HG02759 (cell line): ENCODE results near the gene ISG15.
"Not testable (repeated sequence)": the region's sequence is repeated elsewhere in the genome, so short reads cannot be mapped to it uniquely, and the experiment has no call there.

Source experiments
- ATAC-seq: cut with Tn5 transposase; IDR thresholded peaks from one replicate; pipeline ENCODE4 v1.9.1; 2021; ENCODE audit warnings: mild to moderate bottlenecking, moderate library complexity; ENCODE audit not compliant: unreplicated experiment

Gene ISG15

DNA sequence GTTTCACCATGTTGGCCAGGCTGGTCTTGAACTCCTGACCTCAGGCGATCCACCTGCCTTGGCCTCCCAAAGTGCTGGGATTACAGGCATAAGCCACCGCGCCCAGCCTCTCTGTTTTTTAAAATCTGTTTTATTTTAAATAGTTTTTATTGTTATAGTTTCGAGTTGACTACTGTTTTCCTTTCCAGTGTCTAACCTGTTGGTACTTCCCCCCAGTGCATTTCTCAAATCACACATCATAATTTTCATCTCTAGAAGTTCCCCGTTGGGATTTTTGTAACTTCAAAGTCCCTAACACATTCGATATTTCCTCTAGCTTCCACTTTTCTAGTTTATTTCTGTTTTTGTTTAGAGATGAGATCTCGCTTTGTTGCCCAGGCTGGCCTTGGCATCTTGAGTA, 20.9 kb upstream of the ISG15 start:
- ATAC-seq: no peak

DNA sequence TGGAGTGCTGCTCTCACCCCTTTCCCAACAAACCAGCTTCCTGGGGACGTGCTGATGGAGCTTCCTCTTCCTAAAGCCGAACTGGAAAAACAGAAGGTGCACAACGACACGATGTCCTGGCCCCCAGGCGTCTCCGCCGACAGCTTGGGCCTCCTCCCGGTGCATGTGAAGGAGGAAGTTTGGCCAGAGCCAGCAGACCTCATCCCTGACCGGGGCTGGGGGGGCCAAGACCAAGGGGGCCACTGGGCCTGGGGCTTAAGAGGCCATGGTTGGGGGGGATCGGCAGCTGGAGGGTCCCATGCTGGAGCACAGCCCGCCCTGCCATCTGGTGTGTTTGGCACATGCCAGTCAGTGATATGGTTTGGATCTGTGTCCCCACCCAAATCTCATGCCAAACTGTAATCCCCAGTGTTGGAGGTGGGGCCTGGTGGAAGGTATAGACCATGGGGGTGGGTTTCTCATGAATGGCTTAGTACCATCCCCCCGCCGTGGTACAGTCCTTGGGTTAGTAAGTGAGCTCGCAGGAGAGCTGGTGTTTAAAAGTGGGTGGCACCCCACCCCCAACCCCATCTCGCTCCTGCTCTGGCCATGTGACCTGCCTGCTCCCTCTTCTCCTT, 19.8 kb upstream of the ISG15 start:
- ATAC-seq: no peak

DNA sequence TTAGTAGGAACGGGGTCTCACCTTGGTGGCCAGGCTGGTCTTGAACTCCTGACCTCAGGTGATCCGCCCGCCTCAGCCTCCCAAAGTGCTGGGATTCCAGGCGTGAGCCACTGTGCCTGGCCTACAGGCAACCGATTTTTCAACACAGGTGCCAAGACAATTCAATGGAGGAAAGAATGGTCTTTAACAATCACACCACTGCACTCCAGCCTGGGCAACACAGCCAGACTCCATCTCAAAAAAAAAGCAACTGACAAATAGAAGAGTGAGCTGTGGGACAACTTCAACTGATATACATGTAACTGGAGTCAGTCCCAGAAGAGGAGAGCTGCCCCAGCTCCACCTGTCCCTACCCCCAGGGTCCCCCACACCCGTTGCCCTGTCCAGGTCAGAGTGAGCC, 18.8 kb upstream of the ISG15 start:
- ATAC-seq: not testable (repeated sequence)

DNA sequence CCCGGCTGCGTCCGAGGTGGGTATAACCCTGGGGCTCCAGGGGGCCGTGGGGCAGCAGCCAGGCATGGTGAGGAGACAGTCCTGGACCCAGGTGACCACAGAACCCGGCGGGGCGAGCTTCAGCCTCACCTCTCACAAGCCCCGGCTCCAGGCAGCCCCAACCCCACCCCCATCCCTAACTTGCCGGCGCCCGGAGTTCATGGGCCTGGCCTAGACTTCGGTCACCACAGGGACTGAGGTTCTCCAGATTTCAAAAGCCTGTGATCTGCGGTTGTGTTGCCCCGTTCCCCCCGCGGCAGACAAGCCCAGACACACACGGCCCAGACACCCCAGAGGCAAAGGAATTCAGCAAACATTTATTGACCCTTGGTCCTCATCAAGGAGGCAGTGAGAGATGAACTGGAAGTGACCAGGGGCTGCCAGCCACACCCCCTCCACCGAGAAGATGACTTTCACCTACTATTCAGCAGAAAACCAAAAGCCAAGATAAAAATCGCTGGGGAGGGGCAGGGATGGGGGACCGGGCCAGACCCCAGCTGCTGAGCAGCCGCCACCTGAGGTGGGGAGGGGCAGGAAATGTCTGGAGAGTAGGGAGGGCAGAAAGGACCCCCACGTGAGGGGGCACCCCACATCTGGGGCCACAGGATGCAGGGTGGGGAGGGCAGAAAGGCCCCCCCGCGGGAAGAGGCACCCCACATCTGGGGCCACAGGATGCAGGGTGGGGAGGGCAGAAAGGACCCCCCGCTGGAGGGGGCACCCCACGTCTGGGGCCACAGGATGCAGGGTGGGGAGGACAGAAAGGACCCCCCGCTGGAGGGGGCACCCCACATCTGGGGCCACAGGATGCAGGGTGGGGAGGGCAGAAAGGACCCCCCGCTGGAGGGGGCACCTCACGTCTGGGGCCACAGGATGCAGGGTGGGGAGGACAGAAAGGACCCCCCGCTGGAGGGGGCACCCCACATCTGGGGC, 17.3 kb upstream of the ISG15 start:
- ATAC-seq: no peak

DNA sequence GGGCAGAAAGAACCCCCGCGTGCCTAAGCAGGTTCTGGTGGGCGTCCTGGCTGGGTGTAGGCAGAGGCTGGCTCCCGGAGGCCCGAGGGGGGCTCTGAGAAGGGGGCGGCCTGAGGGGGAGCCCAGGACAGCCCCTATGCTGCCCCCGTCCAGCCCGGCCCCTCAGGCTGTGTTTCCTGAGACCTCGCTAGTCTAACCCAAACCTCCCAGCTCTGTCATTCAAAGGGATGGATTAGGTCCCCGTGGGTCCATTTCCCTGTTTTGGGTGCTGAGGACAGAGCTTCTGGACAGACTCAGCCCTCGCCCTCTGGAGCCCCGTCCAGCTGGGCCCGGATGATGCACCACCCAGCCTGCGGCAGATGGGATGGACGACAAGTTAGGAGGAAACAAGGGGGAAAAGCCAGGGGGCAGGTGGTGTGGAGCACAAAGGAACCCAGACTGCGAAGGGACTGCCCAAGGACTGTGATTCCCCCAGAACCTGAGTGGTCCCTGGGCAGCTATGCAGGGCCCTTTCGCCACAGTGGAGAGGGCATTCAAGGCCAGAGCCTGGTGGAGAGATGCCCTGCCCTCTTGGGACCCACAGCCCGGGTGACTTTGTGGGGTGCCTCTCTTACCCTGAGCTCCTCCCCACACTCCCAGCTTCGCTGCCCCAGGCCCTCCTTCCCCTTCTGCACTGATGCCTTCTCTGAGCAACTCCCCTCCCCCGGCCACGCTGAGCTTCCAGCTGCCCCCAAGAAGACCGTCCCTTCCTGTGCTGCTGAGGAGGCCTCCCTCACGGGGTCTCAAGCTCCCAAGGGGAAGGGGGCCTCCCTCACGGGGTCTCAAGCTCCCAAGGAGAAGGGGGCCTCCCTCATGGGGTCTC, 16.2 kb upstream of the ISG15 start:
- ATAC-seq: no peak

DNA sequence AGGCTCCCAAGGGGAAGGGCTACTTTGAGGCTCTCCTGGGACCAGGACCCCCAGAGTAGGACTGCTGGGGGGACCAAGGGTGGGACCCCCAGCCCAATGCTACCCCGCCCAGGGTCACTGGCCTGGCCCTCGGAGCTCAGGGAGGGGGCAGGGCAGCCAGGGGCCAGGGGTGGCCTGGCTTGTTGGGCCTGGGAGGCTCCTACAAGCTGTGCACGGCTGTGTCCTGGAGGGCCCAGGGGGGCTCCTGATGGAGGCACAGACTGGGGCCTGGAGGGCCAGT, 15.6 kb upstream of the ISG15 start:
- no peak for ATAC-seq

DNA sequence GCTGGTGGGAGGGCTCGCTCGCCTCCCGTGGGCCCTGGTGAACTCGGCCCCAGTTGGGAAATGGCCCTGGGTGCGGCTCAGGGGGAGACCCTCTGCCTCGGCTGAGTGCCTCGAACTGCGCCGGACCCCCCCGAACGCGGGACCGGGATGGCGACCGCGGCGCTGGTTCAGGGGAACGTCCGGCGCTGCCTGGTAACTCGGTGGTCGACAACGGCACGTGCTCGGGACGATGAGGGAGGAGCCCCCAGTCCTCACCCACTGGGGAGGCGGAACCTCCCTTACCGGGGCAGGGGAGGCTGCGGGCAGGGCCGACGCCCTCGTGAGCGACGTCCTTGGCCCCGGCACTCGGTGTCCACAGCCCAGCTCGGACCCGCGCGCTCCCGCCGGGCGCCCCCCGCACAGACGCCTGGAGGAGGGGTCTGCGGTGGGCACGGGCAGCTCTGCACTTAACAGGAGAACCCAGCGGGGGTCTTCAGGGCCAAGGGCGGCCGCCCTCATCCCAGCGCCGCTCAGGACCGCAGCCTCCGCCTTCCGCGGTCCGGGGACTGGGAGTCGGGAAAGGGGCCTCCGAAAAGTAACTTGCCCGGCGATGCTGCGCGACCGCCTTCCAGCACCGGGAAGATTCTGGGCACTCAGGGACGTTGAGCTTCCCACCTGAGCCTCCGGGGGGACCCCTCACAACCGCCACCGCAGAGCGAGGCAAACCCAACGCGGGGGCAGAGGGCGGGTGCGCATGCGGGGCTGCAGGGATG, 15.1 kb upstream of the ISG15 start:
- ATAC-seq: no peak

DNA sequence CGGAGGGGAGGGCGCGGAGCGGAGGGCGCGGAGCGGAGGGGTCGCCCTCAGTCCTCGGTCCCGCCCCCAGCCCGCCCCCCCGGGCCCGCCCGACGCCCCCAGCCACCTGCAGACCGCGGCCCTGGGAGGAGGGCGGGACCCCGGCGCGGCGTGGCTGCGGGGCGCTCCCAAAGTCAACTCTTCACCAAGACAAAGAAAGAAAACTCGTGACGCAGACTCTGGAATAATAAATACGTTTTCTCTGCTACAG, 14.6 kb upstream of the ISG15 start:
- no peak for ATAC-seq

DNA sequence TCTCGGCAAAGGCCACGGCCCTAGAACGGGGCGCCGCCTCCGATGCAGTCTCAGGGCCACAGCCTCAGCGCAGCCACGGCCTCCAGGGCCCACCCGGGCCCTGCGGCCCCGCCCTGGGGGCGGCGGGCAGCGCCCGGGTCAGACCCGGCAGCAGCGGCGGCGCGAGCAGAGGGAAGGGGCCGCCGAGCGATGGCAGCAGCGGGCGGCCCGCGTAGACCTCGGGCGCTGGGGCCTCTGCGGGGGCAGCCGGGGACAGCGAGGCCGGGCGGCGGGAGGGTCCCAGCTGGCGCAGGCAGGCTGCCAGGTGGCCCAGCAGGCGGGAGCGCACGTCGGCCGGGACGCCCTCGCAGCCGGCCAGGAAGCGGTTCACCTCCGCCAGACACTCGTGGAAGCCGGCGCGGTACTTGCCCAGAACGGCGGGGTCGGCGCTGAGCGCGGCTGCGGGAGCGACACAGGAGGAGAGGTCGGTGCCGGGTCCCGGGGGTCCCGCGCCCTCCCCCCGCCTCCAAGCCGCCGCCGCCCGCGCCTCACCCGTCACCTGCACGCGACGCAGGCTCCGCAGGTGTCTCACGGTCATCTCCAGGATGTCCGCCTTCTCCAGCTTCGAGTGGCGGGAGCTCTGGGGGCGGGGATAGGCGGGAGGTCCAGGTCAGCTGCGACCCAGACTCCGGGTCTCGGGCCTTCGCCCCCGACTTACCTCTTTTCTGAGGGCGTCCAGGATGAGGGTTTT, 14.1 kb upstream of the ISG15 start:
- no peak for ATAC-seq

DNA sequence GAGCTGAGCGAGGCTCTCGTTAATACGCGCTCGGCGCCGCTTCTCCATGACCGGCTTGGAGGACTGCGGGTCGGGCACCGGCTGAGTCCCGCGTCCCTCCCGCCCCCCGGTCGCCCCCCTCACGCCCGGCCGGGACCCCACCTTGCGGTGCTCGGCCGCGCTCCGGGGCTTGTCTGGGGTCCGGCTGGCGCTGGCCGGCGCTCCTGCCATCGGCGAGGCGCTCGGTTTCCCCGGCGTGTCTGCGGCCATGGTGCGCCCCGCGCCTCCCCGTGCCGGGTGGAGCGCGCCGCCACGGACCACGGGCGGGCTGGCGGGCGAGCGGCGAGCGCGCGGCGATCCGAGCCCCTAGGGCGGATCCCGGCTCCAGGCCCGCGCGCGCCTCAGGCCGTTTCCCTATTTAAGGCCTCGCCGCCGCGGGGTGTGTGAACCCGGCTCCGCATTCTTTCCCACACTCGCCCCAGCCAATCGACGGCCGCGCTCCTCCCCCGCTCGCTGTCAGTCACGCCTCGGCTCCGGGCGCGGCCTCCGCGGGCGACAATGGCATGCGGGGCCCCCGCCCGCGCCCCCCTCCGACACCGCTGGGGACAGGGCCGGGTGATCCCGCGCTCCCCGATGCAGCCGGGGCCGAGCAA, 13.5 kb upstream of the ISG15 start, which contains the start of gene HES4:
Gene HES4, minus strand, starts transcription at position 373 of the 632 bp plus-strand sequence. Its CDS starts 124 bp downstream, at position 249.
- ATAC-seq: peak; percentile 50

DNA sequence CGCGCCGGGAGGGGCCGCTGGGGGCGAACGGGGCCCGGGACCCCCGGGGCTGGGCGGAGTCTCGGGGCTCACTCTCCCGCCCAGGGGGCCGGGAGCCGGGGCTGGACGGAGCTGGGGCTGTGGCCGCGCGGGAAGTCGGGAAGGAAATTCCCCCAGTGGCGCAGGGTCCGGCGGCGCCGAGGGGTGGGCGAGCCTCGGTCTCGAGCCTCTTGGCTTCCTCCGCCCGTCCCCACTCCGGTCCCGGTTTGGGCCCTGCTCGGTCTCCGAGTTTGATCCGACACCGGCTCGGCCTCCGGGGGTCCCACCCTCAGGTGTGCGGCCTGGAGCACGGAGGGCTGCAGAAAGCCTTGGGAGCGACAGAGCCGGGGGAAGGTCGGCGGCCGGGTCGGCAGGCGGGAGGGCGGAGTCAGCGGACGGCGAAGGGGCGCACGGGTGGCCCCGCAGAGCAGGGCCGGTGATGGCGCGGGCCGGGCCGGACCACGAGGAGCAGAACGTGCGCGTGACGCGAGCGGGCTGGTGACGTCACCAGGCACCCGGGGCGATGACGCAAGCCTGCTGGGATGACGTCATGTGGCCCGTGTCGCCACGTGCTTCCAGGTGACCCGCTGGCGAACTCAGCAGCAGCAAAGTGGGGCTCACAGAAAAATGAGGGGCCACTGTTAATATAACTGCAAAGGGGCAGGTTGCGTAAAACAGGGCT, 12.8 kb upstream of the ISG15 start:
- peak; percentile 32 for ATAC-seq

DNA sequence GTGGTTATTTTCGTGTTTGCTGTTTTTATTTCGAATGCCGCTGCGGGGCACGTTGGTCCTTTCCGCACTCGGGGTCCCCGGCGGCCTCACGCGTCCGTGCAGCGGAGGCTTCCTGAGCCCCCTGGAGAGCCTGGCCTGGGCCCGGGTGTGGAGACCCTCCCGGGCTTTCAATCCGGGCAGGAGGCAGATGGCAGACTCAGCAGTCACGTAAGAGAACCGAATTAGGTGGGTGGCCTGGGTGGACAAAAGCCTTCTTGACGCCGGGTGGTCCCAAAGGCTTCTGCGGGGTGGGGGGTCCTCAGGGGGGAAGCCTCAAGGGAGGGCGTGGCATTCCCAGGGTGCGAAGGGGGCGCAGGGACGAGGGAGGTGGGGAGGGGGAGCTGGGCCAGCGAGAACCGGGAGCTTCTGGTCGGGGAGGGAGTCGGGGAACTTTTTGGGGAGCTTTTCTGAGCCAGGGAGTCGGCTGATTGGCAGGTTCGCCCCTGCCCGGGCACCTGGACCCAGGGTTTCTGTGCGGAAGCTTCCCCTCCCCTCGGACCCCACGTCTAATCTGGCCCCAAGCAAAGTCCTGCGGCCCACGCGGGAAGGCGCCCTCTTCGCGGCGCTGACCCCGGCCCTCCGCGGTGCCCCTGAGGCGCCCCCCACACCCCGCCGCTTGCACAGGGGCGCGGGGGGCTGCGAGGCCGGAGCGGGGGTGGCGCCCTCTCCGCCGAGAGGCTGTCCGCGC, 12.1 kb upstream of the ISG15 start:
- ATAC-seq: no peak

DNA sequence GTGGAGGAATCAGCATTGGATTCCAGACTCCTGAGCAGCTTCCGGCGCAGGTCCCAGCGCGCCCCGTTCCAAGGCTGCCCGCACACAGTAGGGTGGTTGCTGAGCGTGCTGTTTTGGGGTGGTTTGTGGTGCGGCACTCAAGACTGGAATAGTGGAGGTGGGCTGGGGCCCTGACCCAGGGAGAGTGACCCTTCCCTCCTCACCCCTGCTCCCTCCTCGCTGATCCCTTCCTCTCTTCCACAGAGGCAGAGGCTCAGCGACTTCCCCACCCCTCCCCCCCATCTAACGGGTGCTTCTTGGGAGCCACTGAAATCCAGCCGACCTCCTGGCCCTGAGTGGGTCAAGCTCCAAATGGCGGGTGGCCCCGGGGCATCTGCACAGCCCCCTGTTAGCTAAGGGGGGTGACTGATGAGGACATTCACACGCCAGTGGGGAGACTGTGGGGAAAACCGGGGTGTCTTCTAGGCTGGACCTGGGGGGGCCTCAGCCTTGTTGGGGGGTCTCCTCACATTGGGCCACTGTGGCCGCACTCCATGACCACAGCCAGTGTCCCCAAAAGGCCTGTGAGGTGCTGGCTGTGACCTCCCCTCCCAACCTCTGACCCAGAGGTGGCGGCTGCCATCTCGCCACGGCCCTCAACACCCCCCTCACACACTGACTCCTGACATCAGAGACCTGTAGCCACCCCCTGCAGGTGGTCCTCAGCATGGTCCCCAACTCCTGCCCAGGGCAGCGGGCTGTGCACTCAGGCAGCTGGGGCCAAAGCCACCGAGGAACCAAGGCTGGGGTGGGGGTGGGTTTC, 9.5 kb upstream of the ISG15 start:
- ATAC-seq: no peak

DNA sequence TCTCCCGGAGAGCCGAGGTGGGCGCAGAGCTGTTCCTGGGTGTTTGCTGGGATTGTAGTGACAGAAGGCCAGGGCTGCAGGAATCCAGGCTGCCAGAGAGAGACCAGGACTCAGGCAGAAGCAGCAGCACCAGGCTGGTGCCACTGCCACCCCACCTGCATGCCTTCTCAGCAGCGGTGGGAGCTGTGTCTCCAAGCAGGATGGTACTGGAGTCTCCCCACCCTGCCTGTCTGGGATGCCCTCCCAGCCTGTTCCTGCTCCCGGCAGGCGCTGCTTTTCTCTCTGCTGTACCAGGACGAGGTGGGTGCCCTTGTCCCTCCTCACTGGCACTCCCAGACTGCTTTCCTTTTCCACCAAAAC, 8.9 kb upstream of the ISG15 start:
- ATAC-seq: no peak

DNA sequence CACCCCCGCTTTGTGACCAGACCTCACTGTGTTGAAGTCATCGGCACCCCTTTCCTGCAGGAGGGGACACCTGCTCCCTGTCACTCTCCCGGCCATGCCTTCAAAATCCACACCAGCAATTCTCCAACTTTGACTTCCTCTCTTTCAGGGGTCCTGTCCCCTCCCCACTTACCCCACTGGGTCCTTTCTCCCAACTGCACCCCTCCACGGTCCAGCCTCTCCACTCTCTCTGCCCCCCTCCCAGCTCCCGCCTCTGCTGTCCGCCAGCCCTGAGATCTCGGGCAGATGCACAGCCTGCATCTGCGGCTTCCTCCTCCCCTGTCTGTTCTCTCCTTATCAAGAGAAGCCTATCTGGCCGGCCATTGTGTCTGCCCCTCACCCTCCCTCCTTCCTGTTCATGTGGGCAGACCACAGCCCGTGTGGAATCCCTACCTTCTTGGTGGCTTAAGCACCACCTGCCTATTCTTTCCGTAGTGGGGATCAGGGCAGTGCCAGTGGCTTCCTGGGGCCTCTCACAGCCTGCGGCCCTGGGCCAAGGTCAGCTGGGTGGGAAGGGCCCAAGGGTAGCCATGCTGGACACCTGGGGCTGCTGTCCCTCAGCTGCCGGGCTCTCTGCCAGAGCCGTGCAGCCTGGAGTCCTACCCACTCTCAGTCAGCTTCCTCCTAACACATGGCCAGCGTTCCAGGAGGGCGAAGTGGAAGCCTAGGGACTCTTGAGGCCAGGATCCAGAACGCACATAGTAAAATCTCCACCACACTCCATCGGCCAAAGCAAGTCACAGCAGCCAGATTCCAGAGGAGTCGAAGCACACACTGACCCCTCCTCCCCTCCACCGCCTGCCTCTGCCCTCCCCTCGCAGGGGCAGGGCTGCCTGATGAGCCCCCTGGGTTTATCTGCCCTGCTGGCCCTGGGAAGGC, 8.3 kb upstream of the ISG15 start:
- ATAC-seq: no peak

DNA sequence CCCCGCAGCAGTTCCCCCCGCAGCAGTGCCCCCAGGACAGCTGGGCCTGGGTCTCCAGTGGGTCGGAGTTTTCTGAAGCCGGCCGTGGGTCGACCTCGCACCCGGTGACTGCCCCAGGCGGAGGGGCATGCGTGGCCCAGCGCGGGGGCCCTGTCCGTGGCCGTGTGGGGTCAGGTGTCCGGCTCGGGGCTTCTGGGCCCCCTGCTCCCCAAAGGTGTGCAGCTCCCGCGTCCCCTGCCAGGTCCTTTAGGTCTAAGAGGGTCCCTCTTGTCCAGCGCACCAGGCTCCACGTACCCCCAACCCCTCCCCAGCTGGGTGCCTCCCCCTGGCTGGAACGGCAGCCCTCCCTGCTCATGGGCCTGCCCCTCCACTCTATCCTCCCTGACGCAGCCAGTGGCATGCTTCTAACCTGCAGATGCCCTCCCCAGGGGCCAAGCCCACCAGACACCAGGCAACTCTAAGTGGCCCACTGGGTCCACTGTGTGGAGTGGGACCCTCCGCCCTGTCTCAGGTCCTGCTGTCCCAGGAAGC, 7.5 kb upstream of the ISG15 start:
- no peak for ATAC-seq
